GM23338 (cell line): ENCODE results near the gene GBX1. TPM values are rescaled to one million over a fixed set of nuclear protein-coding genes. Genes with fewer than 3 reads are reported as not detected.

ENCODE experiments used
- ATAC-seq: fragments of 200-7000 bp; cut with Tn5 transposase; 3 replicates; pipeline ENCODE4 v1.9.1; 2020
- DNase-seq: peaks from one replicate; pipeline ENCODE4 v3.0.0-alpha.2; 2015; ENCODE audit warnings: low spot score
- H2AFZ ChIP-seq: fragments of 200-600 bp; sonication (generic); 2 replicates; pipeline ENCODE4 v1.8.0; 2016; ENCODE audit warnings: antibody characterized with exemption, mild to moderate bottlenecking, moderate library complexity
- H3F3A ChIP-seq: fragments of 200-600 bp; sonication (generic); replicated peaks from 2 replicates; pipeline ENCODE4 v1.8.0; 2017; ENCODE audit warnings: antibody characterized with exemption, mixed run types, low read depth
- H3K27ac ChIP-seq: fragments of 200-600 bp; sonication (generic); 2 replicates; pipeline ENCODE4 v1.6.1; 2016; ENCODE audit warnings: low read depth
- H3K27me3 ChIP-seq: fragments of 200-600 bp; sonication (generic); 2 replicates; pipeline ENCODE4 v1.8.0; 2016; ENCODE audit warnings: mild to moderate bottlenecking, mixed run types, moderate library complexity; ENCODE audit not compliant: insufficient read depth
- H3K36me3 ChIP-seq: fragments of 200-600 bp; sonication (generic); 2 replicates; pipeline ENCODE4 v1.8.0; 2016; ENCODE audit warnings: mild to moderate bottlenecking; ENCODE audit not compliant: insufficient read depth
- H3K4me1 ChIP-seq: fragments of 200-600 bp; sonication (generic); 2 replicates; pipeline ENCODE4 v1.8.0; 2016; ENCODE audit warnings: mild to moderate bottlenecking, moderate library complexity; ENCODE audit not compliant: insufficient read depth
- H3K4me2 ChIP-seq: fragments of 200-600 bp; sonication (generic); 2 replicates; pipeline ENCODE4 v1.7.1; 2017; ENCODE audit warnings: mixed run types
- H3K4me3 ChIP-seq: fragments of 200-600 bp; sonication (generic); 2 replicates; pipeline ENCODE4 v1.6.1; 2016; ENCODE audit warnings: mixed run types
- H3K79me2 ChIP-seq: fragments of 200-600 bp; sonication (generic); replicated peaks from 2 replicates; pipeline ENCODE4 v1.8.0; 2017; ENCODE audit warnings: mild to moderate bottlenecking; ENCODE audit not compliant: insufficient read depth
- H3K9me2 ChIP-seq: fragments of 200-600 bp; sonication (generic); 2 replicates; pipeline ENCODE4 v1.8.0; 2017; ENCODE audit not compliant: insufficient read depth
- H4K20me1 ChIP-seq: fragments of 200-600 bp; sonication (generic); replicated peaks from 2 replicates; pipeline ENCODE4 v1.8.0; 2017; ENCODE audit warnings: mild to moderate bottlenecking; ENCODE audit not compliant: insufficient read depth
- H3K27ac Mint-ChIP-seq: 2 replicates; pipeline ENCODE4 v1.8.0; 2020; ENCODE audit warnings: inconsistent platforms, mild to moderate bottlenecking, moderate library complexity, mixed read lengths
- H3K27me3 Mint-ChIP-seq: 3 replicates; pipeline ENCODE4 v1.8.0; 2022; ENCODE audit warnings: low read depth, mild to moderate bottlenecking, moderate library complexity, mixed read lengths, inconsistent platforms; ENCODE audit not compliant: insufficient read depth, poor library complexity
- H3K36me3 Mint-ChIP-seq: 3 replicates; pipeline ENCODE4 v1.8.0; 2021; ENCODE audit warnings: low read depth, mild to moderate bottlenecking, inconsistent platforms, moderate library complexity, mixed read lengths
- H3K4me1 Mint-ChIP-seq: 3 replicates; pipeline ENCODE4 v1.8.0; 2020; ENCODE audit warnings: mild to moderate bottlenecking, inconsistent platforms, mixed read lengths
- H3K4me3 Mint-ChIP-seq: 3 replicates; pipeline ENCODE4 v1.8.0; 2021; ENCODE audit warnings: moderate library complexity, mild to moderate bottlenecking, inconsistent platforms, mixed read lengths
- H3K9me3 Mint-ChIP-seq: 3 replicates; pipeline ENCODE4 v1.8.0; 2020; ENCODE audit warnings: moderate library complexity, mild to moderate bottlenecking, inconsistent platforms, mixed read lengths
- CREB1 ChIP-seq: fragments of 250-450 bp; sonication (Bioruptor Pico); IDR thresholded peaks from 2 replicates; pipeline ENCODE4 v1.5.0; 2020; ENCODE audit warnings: low read depth, mild to moderate bottlenecking, moderate library complexity
- CTCF ChIP-seq, 2 experiments: fragments of 200-600 bp in 1 of 2; sonication (generic) in 1 of 2; conservative IDR thresholded peaks; 2 replicates each; pipeline versions ENCODE4 v1.5.1 to v1.6.1; 2016 to 2017; ENCODE audit warnings: antibody characterized with exemption in 2 of 2, low read depth in 2 of 2, mild to moderate bottlenecking in 2 of 2, moderate library complexity in 1 of 2
- ETS1 ChIP-seq: IDR thresholded peaks from 2 replicates; pipeline ENCODE4 v1.6.1; 2016; ENCODE audit warnings: antibody characterized with exemption
- EZH2 ChIP-seq: fragments of 200-600 bp; sonication (generic); IDR thresholded peaks from one replicate; pipeline ENCODE4 v1.8.0; 2017; ENCODE audit warnings: antibody characterized with exemption, mild to moderate bottlenecking, low read depth; ENCODE audit not compliant: unreplicated experiment
- EZH2phosphoT487 ChIP-seq: fragments of 200-600 bp; sonication (generic); IDR thresholded peaks from one replicate; pipeline ENCODE4 v1.8.1; 2018; ENCODE audit warnings: antibody characterized with exemption; ENCODE audit not compliant: unreplicated experiment
- JUNB ChIP-seq: IDR thresholded peaks from one replicate; pipeline ENCODE4 v1.6.1; 2016; ENCODE audit warnings: antibody characterized with exemption; ENCODE audit not compliant: unreplicated experiment
- POLR2AphosphoS5 ChIP-seq: IDR thresholded peaks from 2 replicates; pipeline ENCODE4 v1.6.1; 2016; ENCODE audit warnings: antibody characterized with exemption, low read depth
- ZNF114 ChIP-seq: fragments of 250-450 bp; sonication (Bioruptor Pico); IDR thresholded peaks from 2 replicates; pipeline ENCODE4 v1.5.0; 2020; ENCODE audit warnings: mild to moderate bottlenecking, moderate library complexity
- ZNF331 ChIP-seq: fragments of 250-450 bp; sonication (Bioruptor Pico); IDR thresholded peaks from 2 replicates; pipeline ENCODE4 v1.5.0; 2020; ENCODE audit warnings: low read depth, mild to moderate bottlenecking, moderate library complexity
- polyA plus RNA-seq: library from polyadenylated mRNA; unstranded; fragments of >200 nt; fragmentation: Nextera tagmentation; extraction: Ambion mirVana; gene quantifications from 2 replicates; pipeline ENCODE4 v1.2.1, GENCODE V29; 2016
- total RNA-seq: library from RNA; depleted of rRNA; stranded (reverse); fragments of >200 nt; shearing (Covaris generic); gene quantifications from 2 replicates; pipeline ENCODE4 v1.2.3, GENCODE V29; 2014
- TF ChIP-seq, protein P1 (sequence below): IDR thresholded peaks from one replicate; pipeline ENCODE4 v1.6.1; 2018; ENCODE audit warnings: antibody characterized with exemption; ENCODE audit not compliant: unreplicated experiment

GBX1 gene
- total and polyA plus RNA-seq, 2 experiments from 2014 or later: 0.24 TPM; not detected in 1

- TF ChIP-seq ZNF331 (CRISPR knock-in tag) (no peak), CREB1 (CRISPR knock-in tag) (no peak), EZH2phosphoT487 (no peak), ETS1 (no peak)
Observed at GRCh38 chr7:151137076-151137675, 30.3 kb downstream of the GBX1 start (continued).

GRCh38 chr7:151135866-151136843, 31.3 kb downstream of the GBX1 start:
- H3K27me3 Mint-ChIP-seq: peaks cover 21% of the 10 kb centered on the region
- Histone ChIP-seq H3K4me1 (peaks cover 23% of the 10 kb centered on the region), H3F3A (0 out of 2 replicates have a peak, but pooled peaks cover 2% of the 10 kb centered on the region), H3K4me2 (no peak overlapping the region), H3K36me3 (no peaks in the 10 kb centered on the region), H3K27ac (no peak overlapping the region), H3K27me3 (peaks cover 20% of the 10 kb centered on the region), H3K79me2 (no peaks in the 10 kb centered on the region), H4K20me1 (peaks cover 7% of the 10 kb centered on the region), H2AFZ (no peak overlapping the region), H3K9me2 (no peaks in the 10 kb centered on the region), H3K4me3 (no peak overlapping the region)
- no peak overlapping the region for H3K27ac Mint-ChIP-seq
- DNase-seq (no peak), ATAC-seq (no peak)
- peaks cover 23% of the 10 kb centered on the region for H3K36me3 Mint-ChIP-seq
- no peaks in the 10 kb centered on the region for H3K9me3 Mint-ChIP-seq
- H3K4me1 Mint-ChIP-seq: peaks cover 35% of the 10 kb centered on the region
- H3K4me3 Mint-ChIP-seq: no peak overlapping the region
- TF ChIP-seq CREB1 (CRISPR knock-in tag) (no peak), ETS1 (no peak), ZNF114 (CRISPR knock-in tag) (no peak), JUNB (no peak), POLR2AphosphoS5 (no peak), EZH2 (no peak), CTCF (conservative IDR thresholded peaks at IDR 0.05; ENCODE audit: low read depth in 2 of 2) (no peak)
- TF ChIP-seq, protein P1, sequence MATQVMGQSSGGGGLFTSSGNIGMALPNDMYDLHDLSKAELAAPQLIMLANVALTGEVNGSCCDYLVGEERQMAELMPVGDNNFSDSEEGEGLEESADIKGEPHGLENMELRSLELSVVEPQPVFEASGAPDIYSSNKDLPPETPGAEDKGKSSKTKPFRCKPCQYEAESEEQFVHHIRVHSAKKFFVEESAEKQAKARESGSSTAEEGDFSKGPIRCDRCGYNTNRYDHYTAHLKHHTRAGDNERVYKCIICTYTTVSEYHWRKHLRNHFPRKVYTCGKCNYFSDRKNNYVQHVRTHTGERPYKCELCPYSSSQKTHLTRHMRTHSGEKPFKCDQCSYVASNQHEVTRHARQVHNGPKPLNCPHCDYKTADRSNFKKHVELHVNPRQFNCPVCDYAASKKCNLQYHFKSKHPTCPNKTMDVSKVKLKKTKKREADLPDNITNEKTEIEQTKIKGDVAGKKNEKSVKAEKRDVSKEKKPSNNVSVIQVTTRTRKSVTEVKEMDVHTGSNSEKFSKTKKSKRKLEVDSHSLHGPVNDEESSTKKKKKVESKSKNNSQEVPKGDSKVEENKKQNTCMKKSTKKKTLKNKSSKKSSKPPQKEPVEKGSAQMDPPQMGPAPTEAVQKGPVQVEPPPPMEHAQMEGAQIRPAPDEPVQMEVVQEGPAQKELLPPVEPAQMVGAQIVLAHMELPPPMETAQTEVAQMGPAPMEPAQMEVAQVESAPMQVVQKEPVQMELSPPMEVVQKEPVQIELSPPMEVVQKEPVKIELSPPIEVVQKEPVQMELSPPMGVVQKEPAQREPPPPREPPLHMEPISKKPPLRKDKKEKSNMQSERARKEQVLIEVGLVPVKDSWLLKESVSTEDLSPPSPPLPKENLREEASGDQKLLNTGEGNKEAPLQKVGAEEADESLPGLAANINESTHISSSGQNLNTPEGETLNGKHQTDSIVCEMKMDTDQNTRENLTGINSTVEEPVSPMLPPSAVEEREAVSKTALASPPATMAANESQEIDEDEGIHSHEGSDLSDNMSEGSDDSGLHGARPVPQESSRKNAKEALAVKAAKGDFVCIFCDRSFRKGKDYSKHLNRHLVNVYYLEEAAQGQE: no peak
